ENCODE data around the gene SPATA45. TPM values are rescaled to one million over a fixed set of nuclear protein-coding genes. Genes with fewer than 3 reads are reported as not detected.
A peak's percentile ranks its signal among the peaks of the same experiment; 100 is the strongest.

The SPATA45 gene
- total and polyA plus RNA-seq, 2 of the 4 experiments (the other 2 are of a cell fraction): not detected

GRCh38 chr1:212791261-212791675 lies 56.2 kb downstream of the SPATA45 start:
- peak overlapping the region; percentile 88 for H3K4ac ChIP-seq (ENCODE audit: low read depth, low read length)
- H3K23ac ChIP-seq (ENCODE audit: low read depth, low read length): peak overlapping the region; percentile 87; the same call in 1 of the 2 replicates
- CTCF ChIA-PET: interaction anchor here (0.8 to 0.9 kb wide), 2 partner anchors 24 to 38 kb away, joined by 3 read pairs; no protein-coding TSS in a partner anchor
- H3K4me2 ChIP-seq (ENCODE audit: low read depth, low read length): peak overlapping the region; percentile 100
- H3K79me1 ChIP-seq (ENCODE audit: low read depth in 1 of 2, low read length in 2 of 2): peaks cover 12 to 20% of the 10 kb centered on the region in 2 experiments
- H4K20me1 ChIP-seq (ENCODE audit: insufficient read depth, low read length): no peaks in the 10 kb centered on the region
- H2AFZ ChIP-seq (replicated peaks; ENCODE audit: low read length, poor library complexity): peak overlapping the region; percentile 95
- dilution Hi-C loops (cut with HindIII; ENCODE audit: low sequenced_read_pairs, unreplicated experiment) (no loop called here), in situ Hi-C loops (cut with MboI; ENCODE audit: low sequenced_read_pairs) (no loop called here), intact Hi-C loops (cut with micrococcal nuclease) (loop anchor here (2.0 kb wide), 1 partner anchor 204 kb away; no protein-coding TSS in a partner anchor)
- ATAC-seq (ENCODE audit: low read depth): peak; percentile 79
- TF ChIP-seq CEBPB (IDR thresholded peaks at IDR 0.05; ENCODE audit: low read depth, low read length) (peak; percentile 75), RCOR1 (IDR thresholded peaks at IDR 0.05; ENCODE audit: insufficient replicate concordance, low read length) (no peak)
- no peak overlapping the region for H3K18ac ChIP-seq (ENCODE audit: low read depth, low read length)
- H4K91ac ChIP-seq (ENCODE audit: insufficient read depth, low read depth, low read length): peak overlapping the region; percentile 71
- peak overlapping the region; percentile 67 for H2BK5ac ChIP-seq (ENCODE audit: low read depth, low read length, poor library complexity, severe bottlenecking)
- H2BK120ac ChIP-seq (ENCODE audit: low read depth, low read length): peak overlapping the region; percentile 39; the same call in 1 of the 2 replicates
- peak overlapping the region; percentile 83 for H3K14ac ChIP-seq (replicated peaks; ENCODE audit: low read depth, low read length)
- 0% methylated on average over 16 of the region's 22 CpGs; no CpG with 5 or more reads in 1 of the 2 experiments for WGBS, 2 experiments (ENCODE audit: extremely low coverage in 2 of 2, insufficient read length in 1 of 2)
- H3K9me3 ChIP-seq (ENCODE audit: control insufficient read depth, insufficient read depth, low read length): no peaks in the 10 kb centered on the region
- H2BK15ac ChIP-seq (ENCODE audit: low read depth, low read length): no peak overlapping the region
- H3K4me1 ChIP-seq (ENCODE audit: control insufficient read depth, insufficient read depth, low read length): 0 out of 2 replicates have a peak, but pooled peaks cover 4% of the 10 kb centered on the region
- H3K27ac ChIP-seq (ENCODE audit: insufficient read depth, low read length): peak overlapping the region; percentile 84
- peaks cover 2% of the 10 kb centered on the region; the same call in 1 of the 2 replicates for H3K36me3 ChIP-seq (ENCODE audit: control insufficient read depth, insufficient read depth, low read length)
- H2BK20ac ChIP-seq (ENCODE audit: low read depth, low read length): no peak overlapping the region
- no peaks in the 10 kb centered on the region for H3K27me3 ChIP-seq (ENCODE audit: control insufficient read depth, insufficient read depth, low read length)
- peak overlapping the region; percentile 87 for H3K4me3 ChIP-seq (ENCODE audit: insufficient read depth, low read depth, low read length)
- H3K9ac ChIP-seq (ENCODE audit: low read depth, low read length): peak overlapping the region; percentile 86
- POLR2A ChIA-PET (ENCODE audit: unreplicated experiment): interaction anchor here (0.6 kb wide), 1 partner anchor 81 kb away, joined by 3 read pairs; no protein-coding TSS in a partner anchor
- H3K9me1 ChIP-seq (ENCODE audit: insufficient read depth, low read length): no peaks in the 10 kb centered on the region
- peak overlapping the region; percentile 72 for H4K5ac ChIP-seq (ENCODE audit: low read depth, low read length)
- no peak overlapping the region for H2AK5ac ChIP-seq (ENCODE audit: low read depth, low read length)
- H4K8ac ChIP-seq (ENCODE audit: low read depth in 2 of 2, low read length in 2 of 2): peak overlapping the region; percentile 91 to 96
- H2AK9ac ChIP-seq (replicated peaks; ENCODE audit: low read depth, low read length, poor library complexity): peak overlapping the region; percentile 48
- no TSS peak for BruUV-seq (replicated peaks)
- peak overlapping the region; percentile 71 for H3K56ac ChIP-seq (ENCODE audit: extremely low read depth, insufficient read depth, low read length)
- peak; percentile 65 for DNase-seq

Data from IMR-90 (cell line).